HT1080 (cell line): ENCODE data around the gene HSD17B2. TPM values are rescaled to one million over a fixed set of nuclear protein-coding genes. Genes with fewer than 3 reads are reported as not detected.
"Not testable (repeated sequence)": the region's sequence is repeated elsewhere in the genome, so short reads cannot be mapped to it uniquely, and the experiment has no call there.

Experiments
- DNase-seq: peaks from one replicate; pipeline ENCODE4 v3.0.0-alpha.2; 2015; ENCODE audit warnings: low read depth
- polyA plus RNA-seq, 2 experiments: library from polyadenylated mRNA; depleted of rRNA; stranded (reverse); fragments of >200 nt; gene quantifications; 2 replicates each; pipeline ENCODE4 v1.2.3, GENCODE V29; 2015
- total RNA-seq: library from RNA; depleted of rRNA; stranded (reverse); fragments of >200 nt; shearing (Covaris generic); gene quantifications from 2 replicates; pipeline ENCODE4 v1.2.3, GENCODE V29; 2014; rRNA removed

Gene HSD17B2
- total RNA-seq: 2.2 and 4.4 TPM in 2 replicates
- 3.5 and 5.1 TPM in 2 replicates for polyA plus RNA-seq (2015; cell fraction: cytosol; rRNA removed)
- 4.5 and 12.0 TPM in 2 replicates for polyA plus RNA-seq (2015; cell fraction: nucleus; rRNA removed)

GRCh38 chr16:82034981-82035612, at the start of gene HSD17B2:
TSS of gene HSD17B2 (plus strand) at chr16:82035253. CDS start at chr16:82035425, 172 bp downstream.
- DNase-seq: peak; percentile 90

DNA sequence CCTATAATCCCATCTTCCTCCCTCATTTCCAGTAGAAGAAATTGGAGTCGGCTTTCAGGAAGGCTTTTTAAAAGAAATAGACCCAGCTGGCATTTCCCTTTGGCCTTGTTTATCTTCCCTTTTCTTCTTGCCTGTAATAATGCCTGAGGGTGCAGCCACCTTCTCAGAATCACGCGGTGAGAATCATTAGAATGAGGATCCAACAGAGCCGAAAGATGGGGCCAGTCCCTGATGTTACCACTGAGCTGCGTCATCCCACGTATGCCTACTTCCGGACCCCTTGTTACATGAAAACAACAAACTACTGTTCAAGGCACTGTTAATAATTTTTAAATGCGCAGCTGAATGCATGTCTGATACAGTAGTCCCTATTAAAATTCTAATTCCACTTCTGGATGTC, 47.9 kb upstream of the HSD17B2 start:
- DNase-seq: no peak

DNA sequence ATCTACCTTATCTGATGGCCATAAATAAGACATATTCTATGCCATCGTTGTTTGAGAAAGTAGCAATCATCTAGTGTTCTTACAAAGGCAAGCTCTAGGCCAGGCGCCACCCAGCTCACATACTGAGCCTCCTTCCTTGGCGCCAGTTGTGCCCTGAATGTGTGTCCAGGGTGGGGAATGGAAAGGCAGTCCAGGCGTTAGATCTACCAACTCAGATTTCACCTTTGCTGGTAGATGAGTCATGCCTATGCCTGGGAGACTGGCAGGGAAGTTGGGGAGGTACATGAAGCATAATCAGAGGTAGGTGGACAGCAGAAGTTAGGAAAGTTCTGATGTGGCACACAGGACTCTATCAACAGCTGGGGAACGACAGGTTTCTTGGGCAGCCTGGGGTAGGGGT, 47.3 kb upstream of the HSD17B2 start:
- DNase-seq: peak; percentile 33

GRCh38 chr16:81992859-81993258, 42.2 kb upstream of the HSD17B2 start:
- no peak for DNase-seq

DNA sequence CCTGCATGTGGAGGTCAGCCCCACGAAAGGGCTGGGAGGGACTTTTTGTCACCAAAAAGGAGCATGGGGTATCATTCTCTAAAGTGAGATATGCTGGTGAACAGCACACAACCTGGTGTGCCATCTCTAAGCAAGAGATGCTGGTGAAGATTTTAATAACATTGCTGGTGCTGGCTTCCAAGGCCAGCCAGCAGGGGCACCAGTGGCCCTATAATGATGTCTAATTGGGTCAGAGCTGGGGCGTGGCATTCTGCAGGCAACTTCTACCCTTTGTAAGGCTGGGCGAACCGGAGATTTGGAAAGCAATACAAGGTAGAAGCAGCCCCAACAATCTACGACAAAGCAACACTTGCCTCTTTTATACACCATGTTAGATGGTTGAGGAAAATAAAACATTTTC, 40.6 kb upstream of the HSD17B2 start:
- DNase-seq: no peak

DNA sequence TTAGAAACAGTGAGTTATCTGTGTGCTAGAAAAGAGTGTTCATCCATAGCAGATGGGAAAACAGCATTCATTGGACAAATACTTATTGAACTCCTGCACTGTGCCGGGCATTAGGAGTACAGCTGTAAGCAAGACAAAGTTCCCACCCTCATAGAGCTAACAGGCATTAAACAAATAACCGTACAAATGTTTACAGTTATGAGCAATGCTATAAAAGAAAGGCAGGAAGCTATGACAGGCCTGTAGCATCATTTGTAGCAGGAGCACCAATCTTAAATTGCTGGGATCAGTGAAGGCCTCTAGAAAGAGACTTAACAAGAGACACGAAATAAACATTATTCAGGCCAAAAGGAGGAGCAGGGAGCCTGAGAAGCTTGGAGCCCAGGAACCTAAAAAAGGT, 39.4 kb upstream of the HSD17B2 start:
- no peak for DNase-seq

GRCh38 chr16:81996664-81997509, 38.2 kb upstream of the HSD17B2 start:
- DNase-seq: peak; percentile 84

DNA sequence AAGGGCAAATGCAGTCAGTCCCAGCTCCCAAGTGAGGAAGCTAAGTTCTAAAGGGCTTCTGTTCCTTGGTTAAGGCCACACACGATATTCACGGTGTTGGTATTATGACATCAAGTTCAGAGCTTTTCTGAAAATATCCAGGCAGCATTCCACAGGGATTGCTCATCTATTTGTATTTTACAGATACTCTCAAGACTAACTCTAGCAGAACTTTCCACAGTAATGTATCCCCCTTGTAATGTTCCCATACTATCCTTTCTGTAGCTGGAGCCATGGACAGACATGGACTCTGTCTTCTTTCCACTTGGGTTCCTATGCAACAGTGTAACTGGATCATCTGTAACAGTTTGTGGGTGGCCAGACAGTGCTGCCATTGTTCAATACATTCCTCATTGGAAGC, 37.3 kb upstream of the HSD17B2 start:
- peak; percentile 82 for DNase-seq

DNA sequence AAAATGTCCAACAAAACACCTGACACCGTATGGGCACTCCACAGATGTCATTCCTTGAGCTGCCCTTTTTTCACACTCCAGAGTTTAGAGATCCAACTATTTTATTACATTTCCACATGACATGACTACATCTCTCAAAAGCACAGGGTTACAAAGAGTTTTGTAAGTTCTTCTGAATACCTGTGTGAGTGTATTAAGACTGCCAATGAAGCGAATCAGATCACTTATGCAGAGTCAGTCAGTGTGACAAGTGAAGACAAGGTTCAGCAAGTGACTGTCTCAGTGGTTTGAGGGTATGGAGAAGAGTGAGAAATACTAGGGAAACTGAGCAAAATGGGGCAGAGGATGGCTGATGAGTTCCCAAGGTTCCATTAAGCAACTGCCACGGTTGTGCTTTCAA, 32.2 kb upstream of the HSD17B2 start:
- no peak for DNase-seq

- no peak for DNase-seq
These were observed 30.5 kb upstream of the HSD17B2 start for GRCh38 chr16:82004601-82005000.

- DNase-seq: no peak
These were observed 29.8 kb upstream of the HSD17B2 start for GRCh38 chr16:82005027-82005830.

DNA sequence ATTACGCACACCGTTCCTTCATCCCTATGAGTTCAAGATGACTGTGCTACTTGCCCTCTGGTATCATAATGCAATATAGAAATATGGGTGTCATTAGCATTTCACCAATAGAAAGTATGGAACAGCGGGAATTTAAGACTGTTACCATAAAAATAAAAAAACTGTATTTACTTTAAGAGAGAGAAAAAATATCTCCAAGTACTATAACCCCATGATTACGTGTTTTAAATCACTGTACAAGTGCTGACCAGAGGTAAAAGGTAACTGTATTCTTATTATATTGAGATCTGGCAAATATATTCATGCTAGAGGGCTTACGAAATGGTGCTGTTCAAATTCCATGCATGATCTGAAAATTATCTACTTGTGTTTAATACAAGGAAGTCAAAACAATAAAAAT, 29.0 kb upstream of the HSD17B2 start:
- DNase-seq: no peak

- DNase-seq: no peak
These were observed 27.9 kb upstream of the HSD17B2 start for GRCh38 chr16:82007189-82007588.

GRCh38 chr16:82008957-82009592, 26.0 kb upstream of the HSD17B2 start:
- no peak for DNase-seq

GRCh38 chr16:82009789-82010188, 25.3 kb upstream of the HSD17B2 start:
- not testable (repeated sequence) for DNase-seq

GRCh38 chr16:82010649-82011048, 24.4 kb upstream of the HSD17B2 start:
- DNase-seq: no peak

- peak; percentile 34 for DNase-seq
These were observed 23.8 kb upstream of the HSD17B2 start, which contains the start of gene SDR42E1 for GRCh38 chr16:82011199-82011641. TSS of gene SDR42E1 (minus strand) at chr16:82011470. CDS start at chr16:82000858, 10,612 bp downstream.

- DNase-seq: no peak
These were observed 21.9 kb upstream of the HSD17B2 start for GRCh38 chr16:82013139-82013538.

GRCh38 chr16:82016263-82016662, 18.8 kb upstream of the HSD17B2 start:
- peak; percentile 71 for DNase-seq

- no peak for DNase-seq
These were observed 18.1 kb upstream of the HSD17B2 start for GRCh38 chr16:82016964-82017363.
